Activated T-helper 9 cell treated with anti-CD3 and anti-CD28 coated beads, Interleukin-2, amount 50 U/mL, for 16 hours (primary cell): ENCODE measurements around the gene CANX.
"Not testable (repeated sequence)": the region's sequence is repeated elsewhere in the genome, so short reads cannot be mapped to it uniquely, and the experiment has no call there.

Source experiments
- DNase-seq: peaks from one replicate; pipeline ENCODE4 v3.0.0-alpha.2; 2020; ENCODE audit warnings: low read depth

CANX gene

DNA sequence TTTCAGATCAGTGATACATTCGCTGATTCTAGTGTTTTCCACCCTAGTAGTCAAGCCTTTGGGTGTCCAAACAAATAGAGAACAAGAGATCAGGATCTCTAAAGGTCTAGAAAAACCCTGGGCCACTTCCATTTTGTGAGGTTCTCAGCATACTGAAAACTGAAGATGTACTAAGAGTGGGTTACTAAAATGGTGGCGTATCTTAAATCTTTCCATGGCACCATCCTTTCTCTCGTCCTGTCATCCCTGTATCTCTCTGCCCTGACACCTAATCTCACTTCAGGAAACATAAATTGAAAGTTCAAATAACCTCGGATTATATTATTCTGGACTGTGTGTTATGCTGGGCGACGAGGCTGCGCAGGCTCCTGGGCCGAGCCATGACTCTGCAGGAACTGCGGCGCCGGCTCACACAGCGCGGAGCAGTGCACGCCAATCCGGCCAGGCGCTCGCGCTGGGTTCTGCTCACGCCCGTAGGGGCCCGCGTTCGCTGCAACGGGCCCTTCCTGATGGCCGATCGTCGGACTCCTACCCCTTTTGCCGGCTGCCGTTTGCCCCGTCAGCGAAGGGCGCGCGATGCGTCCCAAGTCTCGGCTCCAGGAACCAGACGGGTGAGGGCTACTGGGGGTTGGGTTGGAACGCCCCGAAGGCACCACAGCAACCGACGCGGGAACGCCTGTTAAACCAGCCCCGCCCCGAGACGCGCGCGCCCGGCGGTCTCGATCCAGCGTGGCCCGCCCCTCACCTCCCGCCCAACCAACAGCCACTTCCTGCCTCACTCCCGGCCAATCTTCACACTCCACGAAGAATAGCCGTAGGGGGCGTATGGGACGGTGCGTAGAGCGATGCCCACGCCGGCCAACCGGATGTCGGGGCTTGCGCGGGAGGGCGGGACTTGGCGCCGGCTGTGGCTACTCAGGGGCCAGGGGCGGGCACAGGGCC, 503 bp upstream of the CANX start:
- DNase-seq, result peak; percentile 98

DNA sequence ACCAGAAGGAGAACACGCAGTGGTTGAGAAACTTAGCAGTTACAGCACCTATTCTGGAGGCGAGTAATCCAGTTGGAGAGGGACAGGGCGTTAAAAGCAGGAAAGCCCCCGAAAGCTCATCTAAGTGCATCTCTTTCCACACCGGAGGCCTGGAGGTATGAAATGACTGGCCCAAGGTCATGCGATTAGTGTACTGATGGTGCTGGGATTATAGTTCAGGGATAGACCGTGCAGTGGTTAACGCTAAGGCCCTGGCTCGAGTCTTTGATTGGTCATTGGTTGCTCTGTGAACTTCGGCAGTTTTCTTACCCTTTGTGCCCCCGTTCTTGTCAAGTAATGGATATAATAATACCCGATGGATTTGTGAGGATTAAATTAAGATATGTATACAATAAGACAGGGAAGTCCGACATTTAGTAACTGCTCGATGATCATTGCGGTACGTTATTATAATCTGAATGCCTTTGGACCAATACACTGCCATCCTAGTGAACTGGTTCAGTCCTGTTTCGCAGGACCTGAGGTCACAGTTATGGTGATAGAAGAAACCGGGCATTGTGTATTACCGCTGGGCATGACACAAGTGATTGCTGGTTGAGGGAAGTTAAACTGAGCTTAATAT, 960 bp downstream of the CANX start:
- DNase-seq, result peak; percentile 16

DNA sequence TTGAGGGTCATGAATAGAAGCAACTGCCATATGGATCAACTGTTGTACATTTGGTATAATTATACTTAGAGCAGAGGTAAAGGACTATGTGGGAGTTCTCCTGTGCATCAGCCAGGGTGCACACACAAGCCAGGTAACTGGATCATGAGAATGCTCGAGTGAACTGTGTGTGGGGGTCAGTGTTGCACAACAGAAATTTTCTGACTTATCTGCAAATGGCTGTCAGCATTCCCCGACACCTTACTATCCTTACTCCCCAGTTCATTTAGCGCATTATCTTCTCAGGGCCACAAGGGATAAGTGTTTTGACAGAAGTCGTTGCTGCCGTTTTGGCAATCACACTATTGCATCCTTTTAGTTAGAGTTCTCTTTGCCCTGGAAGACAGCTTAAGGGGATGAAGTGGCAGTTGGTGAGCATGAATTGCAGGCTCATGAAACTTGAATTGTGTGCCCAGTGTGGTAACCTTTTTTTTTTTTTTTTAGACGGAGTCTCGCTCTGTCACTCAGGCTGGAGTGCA, 1.7 kb downstream of the CANX start:
- no peak for DNase-seq

DNA sequence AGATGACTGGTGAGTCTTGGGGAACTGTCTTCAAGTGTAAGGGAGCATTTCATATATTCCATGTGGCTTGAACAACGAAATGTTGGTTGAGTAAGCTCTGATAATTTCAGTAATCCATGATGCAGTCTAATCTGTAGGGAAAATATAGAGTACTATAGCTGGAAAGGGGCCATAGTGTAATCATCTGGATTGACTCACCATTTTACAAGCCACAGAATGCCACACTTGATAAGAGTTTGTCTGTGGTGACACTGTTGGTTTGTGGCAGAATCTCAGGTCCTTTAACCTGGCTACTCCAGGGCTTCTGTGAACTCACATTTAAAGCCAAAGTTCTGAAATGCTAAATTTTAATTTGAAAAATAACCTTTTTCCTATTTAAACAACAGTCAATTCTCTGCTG, 17.5 kb downstream of the CANX start:
- no peak for DNase-seq

DNA sequence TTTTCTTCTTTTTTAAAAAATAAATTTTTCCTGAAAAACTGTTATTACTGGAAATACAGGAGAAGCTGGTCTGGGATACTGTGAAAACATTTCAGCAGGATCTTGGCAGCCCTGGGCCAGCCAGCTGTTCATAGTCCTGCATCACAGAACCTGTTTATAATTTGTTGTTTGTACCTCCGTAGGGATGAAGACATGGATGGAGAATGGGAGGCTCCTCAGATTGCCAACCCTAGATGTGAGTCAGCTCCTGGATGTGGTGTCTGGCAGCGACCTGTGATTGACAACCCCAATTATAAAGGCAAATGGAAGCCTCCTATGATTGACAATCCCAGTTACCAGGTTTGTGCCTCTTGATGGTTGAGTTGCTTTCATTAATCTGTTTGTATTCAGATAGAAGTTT, 21.5 kb downstream of the CANX start:
- DNase-seq, result no peak

DNA sequence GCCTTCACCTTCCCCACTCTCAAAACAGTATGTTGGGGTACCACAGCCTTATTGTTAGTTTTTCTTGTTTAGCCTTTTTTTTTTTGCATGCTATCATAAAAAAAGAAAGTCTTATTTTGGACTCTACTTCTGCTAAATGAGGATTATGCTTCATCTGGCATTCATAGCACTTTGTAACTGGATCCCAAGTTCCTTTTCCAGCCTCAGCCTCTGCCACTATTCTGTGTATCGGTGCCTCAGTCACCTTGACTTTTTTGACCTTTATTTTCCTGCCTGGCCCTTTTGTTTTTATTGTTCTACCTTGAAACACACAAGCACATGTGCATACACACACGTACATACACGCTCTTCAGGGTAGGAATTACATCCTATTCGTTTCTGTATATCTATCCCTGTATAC, 25.4 kb downstream of the CANX start:
- no peak for DNase-seq

DNA sequence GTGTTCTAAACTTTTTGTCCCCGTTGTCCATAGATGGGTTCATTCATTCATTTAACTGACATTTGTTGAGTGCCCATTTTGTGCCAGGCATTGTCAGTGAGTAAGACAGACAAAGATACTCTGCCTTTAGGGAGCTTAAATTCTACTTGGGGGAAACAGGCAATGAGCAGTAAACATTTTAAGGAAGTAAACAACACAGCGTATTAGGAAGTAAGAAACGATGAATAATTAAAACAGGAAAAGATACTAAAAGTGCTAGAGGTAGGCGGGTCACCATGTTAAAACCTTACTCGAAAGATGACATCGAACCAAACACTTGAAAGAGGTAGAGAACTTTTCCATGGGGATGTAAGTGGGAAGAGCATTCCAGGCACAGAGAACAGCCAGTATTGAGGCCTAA, 28.3 kb downstream of the CANX start:
- DNase-seq, result no peak

DNA sequence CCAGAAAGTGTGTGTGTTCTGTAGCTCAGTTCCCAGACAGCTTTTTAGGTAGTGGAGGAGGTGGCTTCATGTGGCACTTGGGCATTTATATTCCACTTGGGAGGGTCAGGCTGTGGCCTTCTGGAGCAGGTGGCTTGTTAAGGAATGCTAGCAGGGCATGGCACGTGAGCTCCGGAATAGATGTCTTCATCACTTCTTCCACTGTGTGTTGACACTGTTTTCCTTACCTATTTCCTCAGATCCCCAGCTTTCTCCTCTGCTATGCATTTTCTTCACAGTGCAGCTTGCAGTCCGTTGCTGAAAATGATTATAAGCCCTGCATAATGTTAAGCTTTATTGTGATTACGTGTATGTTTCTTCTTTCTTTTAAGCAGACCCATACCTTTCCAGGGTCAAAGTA, 30.5 kb downstream of the CANX start:
- DNase-seq, result no peak

DNA sequence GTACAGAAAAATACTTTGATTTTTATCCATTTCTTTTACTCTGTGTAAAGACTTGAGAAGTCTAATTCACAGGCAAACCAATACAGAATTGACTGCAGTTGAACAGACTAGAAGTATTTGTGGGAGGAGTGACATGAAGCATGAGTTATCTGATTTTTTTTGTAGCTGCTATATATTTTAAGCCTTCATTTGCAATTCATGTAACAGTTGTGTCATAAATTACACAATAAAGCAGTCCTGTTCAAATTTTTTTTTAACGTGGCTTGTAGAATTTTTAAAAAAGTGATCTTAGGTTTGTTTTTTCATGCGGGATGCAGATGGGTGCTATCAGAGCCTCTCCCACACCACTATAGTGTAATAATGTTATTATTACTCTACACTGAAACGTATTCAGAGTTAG, 31.0 kb downstream of the CANX start:
- no peak for DNase-seq

DNA sequence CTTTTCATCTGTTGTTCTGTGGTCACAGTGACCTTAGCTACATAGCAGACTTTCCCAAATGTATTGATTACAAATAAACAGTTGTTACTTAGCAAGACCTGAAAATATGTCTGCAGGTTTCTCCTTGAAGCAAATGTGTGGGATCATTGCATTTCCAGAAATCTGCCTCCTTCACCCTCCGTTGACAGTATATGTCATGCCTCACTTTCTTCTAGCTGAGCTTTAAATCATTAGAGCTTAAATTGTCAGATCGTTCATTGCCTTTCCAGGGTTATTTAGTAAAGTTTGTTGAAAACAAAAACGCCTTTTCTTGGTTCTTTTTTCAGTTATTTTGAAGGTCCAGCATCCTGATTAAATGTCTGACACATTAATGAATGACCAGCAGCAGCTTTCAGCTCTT, 31.6 kb downstream of the CANX start:
- no peak for DNase-seq

DNA sequence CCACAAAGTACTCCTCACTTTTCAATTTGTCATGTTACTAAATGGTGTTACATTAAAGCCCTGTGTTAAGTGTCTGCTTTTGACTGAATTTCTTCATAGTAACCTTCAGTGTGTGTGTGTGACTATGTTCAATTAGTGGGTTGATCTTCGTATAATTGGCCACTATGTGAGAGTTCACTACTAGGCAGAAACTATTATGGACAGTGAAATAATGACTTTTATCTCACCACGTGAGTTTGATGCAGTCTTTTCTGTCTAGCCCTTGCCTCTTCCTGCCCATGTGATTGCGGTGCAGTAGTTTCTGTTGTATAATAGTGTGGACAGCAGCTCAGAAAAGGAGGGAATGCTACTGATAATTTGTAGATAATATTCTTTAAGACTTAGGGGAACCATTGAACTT, 32.1 kb downstream of the CANX start:
- no peak for DNase-seq

DNA sequence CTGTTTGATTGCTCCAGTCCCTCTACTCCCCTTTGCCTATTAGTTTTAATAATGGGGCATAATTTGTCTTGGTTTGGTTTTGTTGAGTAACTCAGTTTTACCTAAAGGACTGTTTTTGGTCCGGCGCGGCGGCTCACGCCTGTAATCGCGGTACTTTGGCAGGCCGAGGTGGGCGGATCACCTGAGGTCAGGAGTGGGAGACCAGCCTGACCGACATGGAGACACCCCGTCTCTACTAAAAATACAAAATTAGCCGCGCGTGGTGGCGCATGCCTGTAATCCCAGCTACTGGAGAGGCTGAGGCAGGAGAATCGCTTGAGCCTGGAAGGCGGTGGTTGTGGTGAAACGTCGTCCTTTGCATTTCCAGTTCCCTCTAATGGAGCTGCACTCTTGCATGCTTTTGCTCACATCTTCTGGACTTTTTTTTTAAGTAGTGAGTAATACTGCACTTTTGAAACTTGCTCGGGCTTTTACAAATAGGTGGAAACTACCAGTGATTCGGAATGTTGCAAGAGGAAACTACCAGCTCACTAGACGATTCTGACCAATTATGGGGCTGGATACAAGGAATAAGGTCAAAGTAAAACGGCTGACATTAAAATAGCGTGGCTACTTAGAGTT, 33.1 kb downstream of the CANX start:
- no peak for DNase-seq

DNA sequence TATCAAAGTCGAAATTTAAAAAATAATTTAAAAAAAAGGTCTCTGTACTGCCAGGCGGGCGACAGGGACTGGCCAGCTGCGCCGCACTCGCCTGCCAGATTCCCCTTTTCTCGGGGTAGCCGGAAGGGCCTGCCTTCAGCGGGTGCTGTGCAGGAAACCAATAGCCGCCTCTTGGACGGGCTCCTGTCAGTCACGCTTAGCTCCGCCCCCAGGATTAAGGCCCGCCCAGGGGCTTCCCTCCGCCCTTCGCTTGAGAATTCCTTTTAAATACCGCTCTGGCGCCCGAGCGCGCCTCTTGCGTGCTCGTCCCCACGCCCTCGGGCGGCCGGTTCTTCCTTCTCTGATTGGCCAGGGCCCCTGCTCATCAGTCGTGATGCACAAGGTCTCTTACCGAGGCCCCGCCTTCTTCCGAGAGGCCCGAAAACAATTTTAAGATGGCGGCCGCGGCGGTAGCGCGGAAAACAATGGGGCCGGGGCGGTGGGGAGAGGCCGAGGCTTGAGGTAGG, 33.7 kb downstream of the CANX start, which contains the start of gene MAML1:
Gene MAML1 (plus strand): TSS at position 411 of the 506 bp plus-strand sequence. CDS start 291 bp downstream, outside the sequence.
- peak; percentile 99 for DNase-seq

DNA sequence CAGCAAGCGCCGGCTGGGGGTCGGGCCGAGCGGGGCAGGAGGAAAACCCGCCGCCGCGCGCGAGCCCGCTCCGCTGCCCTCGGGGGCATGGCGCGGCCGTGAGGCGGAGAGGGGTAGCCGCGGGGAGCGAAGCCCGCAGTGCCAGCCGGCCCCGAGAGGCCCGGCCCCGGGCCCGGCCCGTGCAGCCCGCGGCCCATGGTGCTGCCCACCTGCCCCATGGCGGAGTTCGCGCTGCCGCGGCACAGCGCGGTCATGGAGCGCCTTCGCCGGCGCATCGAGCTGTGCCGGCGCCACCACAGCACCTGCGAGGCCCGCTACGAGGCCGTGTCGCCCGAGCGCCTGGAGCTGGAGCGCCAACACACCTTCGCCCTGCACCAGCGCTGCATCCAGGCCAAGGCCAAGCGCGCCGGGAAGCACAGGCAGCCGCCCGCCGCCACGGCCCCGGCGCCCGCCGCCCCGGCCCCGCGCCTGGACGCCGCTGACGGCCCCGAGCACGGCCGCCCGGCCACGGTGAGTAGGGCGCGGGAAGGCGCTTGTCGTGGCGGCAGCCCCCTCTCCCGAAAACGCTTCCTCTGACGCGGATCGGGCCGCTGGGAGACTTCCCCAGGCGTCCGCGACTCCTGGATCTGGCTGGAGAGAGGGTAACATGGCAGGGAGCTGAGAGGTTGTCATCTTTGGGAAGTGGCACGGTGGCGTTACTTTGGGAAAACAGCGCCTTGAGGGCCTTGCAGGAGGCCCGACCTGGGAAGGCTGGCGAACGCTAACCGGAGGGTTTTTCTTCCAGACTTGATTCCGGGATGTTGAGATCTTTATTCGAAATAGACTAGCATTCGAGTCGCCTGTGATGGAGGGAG, 34.4 kb downstream of the CANX start:
- DNase-seq, result peak; percentile 26

DNA sequence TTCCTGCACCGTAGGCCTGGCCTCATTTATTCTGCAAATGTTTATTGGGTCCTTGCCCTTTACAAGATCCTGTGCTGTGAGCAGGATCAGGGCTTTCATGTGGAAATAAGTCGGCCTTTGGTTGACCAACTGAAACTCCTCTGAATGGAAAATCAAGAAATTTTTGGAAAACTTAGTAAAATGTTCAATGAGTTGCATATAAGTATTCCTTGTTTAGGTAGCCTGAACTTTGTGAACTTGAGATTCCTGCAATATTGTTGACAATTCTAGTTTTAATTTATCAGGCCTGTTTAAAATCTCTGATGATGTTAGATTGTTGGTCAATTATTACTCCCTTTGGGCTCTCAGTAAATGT, 35.0 kb downstream of the CANX start:
- DNase-seq, result no peak

DNA sequence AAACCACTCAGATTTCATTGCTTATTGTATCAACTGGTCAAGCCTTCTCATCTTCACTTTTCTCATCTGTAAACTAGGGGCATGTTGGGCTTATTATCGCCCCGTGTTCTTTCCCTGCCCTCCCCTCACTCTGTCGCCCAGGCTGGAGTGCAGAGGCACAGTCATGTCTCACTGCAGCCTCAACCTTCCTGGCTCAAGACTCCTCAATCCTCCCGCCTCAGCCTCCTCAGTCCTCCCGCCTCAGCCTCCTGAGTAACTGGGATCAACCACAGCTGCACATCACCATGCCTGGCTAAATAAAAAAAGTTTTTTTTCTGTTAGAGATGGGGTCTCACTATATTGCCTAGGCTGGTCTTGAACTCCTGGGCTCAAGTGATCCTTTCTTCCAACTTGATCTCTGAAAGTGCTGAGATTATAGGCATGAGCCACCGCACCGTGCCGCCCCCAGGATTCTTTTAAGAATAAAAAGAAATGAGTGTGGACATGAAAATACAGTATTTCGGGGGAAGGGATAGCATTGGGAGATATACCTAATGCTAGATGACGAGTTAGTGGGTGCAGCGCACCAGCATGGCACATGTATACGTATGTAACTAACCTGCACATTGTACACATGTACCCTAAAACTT, 35.9 kb downstream of the CANX start:
- no peak for DNase-seq

DNA sequence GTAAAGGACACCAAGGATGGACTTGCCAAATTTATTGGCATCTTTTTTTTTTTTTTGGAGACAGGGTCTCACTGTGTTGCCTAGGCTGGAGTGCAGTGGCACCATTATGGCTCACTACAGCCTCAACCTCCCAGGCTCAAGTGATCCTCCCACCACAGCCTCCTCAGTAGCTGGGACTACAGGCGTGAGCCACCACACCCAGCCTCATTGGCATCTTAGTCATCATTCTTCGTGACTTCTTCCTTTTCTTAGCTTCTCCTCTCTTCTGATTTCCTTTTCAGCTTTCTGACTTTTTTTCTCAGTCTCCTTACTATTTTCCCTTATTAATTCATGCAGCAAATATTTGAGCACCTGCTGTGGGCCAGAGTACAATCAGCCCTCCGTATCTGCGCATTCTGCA, 40.0 kb downstream of the CANX start:
- DNase-seq, result no peak

DNA sequence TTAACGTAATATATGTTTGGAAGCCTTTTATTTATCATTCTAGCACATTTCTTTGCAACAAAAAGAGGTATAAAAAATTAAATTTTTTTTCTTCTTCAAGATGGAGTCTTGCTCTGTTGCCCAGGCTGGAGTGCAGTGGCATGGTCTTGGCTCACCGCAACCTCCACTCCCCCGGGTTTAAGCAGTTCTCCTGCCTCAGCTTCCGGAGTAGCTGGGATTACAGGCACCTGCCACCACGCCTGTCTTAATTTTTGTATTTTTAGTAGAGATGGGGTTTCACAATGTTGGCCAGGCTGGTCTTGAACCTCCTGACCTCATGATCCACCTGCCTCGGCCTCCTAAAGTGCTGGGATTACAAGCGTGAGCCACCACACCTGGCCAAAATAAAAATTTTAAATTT, 45.3 kb downstream of the CANX start:
- DNase-seq, result not testable (repeated sequence)

DNA sequence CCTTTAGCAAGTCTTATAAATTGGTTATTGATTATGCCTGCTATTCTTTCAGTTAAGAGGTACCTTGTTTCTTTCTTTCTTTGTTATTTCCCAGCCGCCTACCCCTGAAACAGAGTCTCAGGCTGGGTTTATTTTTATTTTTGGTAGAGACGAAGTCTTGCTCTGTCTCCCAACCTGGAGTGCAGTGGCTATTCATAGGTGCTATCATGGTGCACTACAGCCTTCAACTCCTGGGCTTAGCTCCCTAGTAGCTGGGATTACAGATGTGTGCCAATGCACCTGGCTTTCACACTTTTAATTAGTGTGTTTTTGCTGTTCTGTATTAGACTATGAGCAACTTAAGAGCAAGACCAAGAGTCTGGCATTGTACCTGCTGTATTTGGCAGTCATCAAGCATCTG, 48.1 kb downstream of the CANX start:
- no peak for DNase-seq

DNA sequence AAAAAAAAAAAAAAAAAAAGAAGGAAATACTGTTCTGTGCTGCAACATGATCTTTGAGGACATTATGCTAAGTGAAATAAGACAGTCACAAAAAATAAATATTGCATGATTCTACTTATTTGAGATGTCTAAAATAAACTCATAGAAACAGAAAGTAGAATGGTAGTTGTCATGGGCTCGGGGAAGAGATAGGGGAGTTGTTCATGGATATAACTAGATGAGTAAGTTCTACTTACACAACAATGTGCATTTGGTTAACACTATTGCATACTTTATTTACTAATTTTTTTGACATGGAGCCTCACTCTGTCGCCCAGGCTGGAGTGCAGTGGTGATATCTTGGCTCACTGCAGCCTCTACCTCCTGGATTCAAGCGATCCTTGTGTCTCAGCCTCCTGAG, 49.0 kb downstream of the CANX start:
- DNase-seq, result no peak

DNA sequence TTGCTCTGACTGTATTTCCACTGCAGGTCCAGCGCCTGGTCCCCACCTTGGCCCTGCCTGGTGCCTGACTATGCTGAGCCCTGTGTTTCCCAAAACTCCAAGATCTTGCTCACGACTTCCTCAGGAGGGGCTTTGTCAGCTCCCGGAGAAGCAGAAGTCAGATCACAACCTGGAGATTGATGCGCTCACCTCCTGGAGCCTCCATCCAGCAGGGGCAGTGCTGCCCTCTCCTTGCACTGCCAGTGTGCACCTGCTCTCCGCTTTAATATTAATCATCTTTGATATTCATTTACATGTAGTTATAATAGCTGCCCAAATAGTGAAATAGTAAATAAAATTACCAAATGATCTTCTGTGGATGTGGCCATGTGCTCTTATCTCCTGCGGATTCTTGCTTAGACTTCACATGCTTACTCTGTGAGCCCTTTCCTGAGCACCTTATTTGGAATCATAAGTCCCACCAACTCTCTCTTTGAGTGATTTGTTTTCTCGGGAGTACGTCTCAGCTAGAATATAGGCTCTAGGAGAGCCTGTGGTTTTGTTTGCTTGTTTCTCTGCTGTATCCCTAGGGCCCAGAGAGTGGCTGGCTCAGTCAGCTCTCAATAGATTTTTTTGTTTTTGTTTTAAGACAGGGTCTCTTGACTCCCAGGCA, 51.2 kb downstream of the CANX start:
- DNase-seq, result no peak
